H1 (cell line): ENCODE data around the gene RAD18. TPM values are rescaled to one million over a fixed set of nuclear protein-coding genes. Genes with fewer than 3 reads are reported as not detected.

Source experiments
- CTCF ChIA-PET: fragments of 300-600 bp; sonication (Branson Sonifier 250); formaldehyde crosslinking; loops from one replicate; lab custom pipeline; 2021; ENCODE audit not compliant: partially characterized antibody; lab: Charles Lee
- POLR2A ChIA-PET: fragments of 300-600 bp; sonication (Branson Sonifier 250); formaldehyde crosslinking; loops from one replicate; lab custom pipeline; 2021; ENCODE audit warnings: inconsistent platforms; ENCODE audit not compliant: partially characterized antibody; lab: Charles Lee
- DNase-seq, 2 experiments: peaks; one replicate each; pipeline versions ENCODE4 v3.0.0 to v3.0.0-alpha.2; 2010 to 2022; ENCODE audit warnings: low spot score in 2 of 2, low read depth in 1 of 2, mixed read lengths in 1 of 2
- FAIRE-seq: peaks from 2 replicates; lab custom pipeline; 2011; peaks lifted over from hg19 to GRCh38; lab: Jason Lieb, UNC
- H2AFZ ChIP-seq: 2 replicates; pipeline ENCODE4 v1.8.1; 2012; ENCODE audit warnings: low read length, inconsistent platforms
- H2AK5ac ChIP-seq: 2 replicates; pipeline ENCODE4 v1.6.1; 2013; ENCODE audit warnings: low read depth, low read length
- H2BK120ac ChIP-seq: replicated peaks from 2 replicates; pipeline ENCODE3; 2013; ENCODE audit warnings: low read depth, low read length, inconsistent platforms
- H2BK12ac ChIP-seq: 2 replicates; pipeline ENCODE4 v1.6.1; 2013; ENCODE audit warnings: low read depth, low read length
- H2BK15ac ChIP-seq: 2 replicates; pipeline ENCODE4 v1.6.1; 2013; ENCODE audit warnings: low read length
- H2BK20ac ChIP-seq: 2 replicates; pipeline ENCODE4 v1.6.1; 2013; ENCODE audit warnings: low read length
- H2BK5ac ChIP-seq: 2 replicates; pipeline ENCODE4 v1.6.1; 2013; ENCODE audit warnings: low read depth, low read length
- H3K14ac ChIP-seq: 2 replicates; pipeline ENCODE4 v1.6.1; 2013; ENCODE audit warnings: inconsistent platforms; ENCODE audit not compliant: insufficient read length
- H3K18ac ChIP-seq: 2 replicates; pipeline ENCODE4 v1.6.1; 2013; ENCODE audit warnings: low read length; ENCODE audit errors: extremely low read depth
- H3K23ac ChIP-seq: 2 replicates; pipeline ENCODE4 v1.6.1; 2013; ENCODE audit warnings: inconsistent platforms; ENCODE audit not compliant: insufficient read length
- H3K23me2 ChIP-seq: 2 replicates; pipeline ENCODE4 v1.6.1; 2013; ENCODE audit warnings: low read depth, low read length
- H3K27ac ChIP-seq: 2 replicates; pipeline ENCODE4 v1.6.1; 2011; ENCODE audit warnings: low read depth, low read length, inconsistent platforms
- H3K27me3 ChIP-seq, 4 experiments: replicated peaks in 1 of 4; 1 replicate in 1 of 4; 2 replicates in 3 of 4; pipeline versions ENCODE4 v1.6.1 to v1.8.1; 2011 to 2013; ENCODE audit warnings: low read length in 3 of 4, mild to moderate bottlenecking in 3 of 4, inconsistent platforms in 2 of 4, mixed read lengths in 2 of 4, moderate library complexity in 1 of 4; ENCODE audit not compliant: control insufficient read depth in 3 of 4, insufficient read depth in 3 of 4; ENCODE audit errors: extremely low read depth in 1 of 4
- H3K36me3 ChIP-seq, 4 experiments: 2 replicates each; pipeline versions ENCODE4 v1.6.1 to v1.8.1; 2011 to 2013; ENCODE audit warnings: mild to moderate bottlenecking in 4 of 4, low read length in 3 of 4, moderate library complexity in 2 of 4, control low read depth in 1 of 4, inconsistent platforms in 1 of 4; ENCODE audit not compliant: insufficient read depth in 4 of 4, control insufficient read depth in 2 of 4
- H3K4ac ChIP-seq: replicated peaks from 2 replicates; pipeline ENCODE3; 2013; ENCODE audit warnings: low read length, low read depth, mixed read lengths, inconsistent platforms; ENCODE audit not compliant: insufficient read length
- H3K4me1 ChIP-seq, 4 experiments: replicated peaks in 1 of 4; 1 replicate in 1 of 4; 2 replicates in 3 of 4; pipeline versions ENCODE4 v1.6.1 to v1.8.1; 2011 to 2013; ENCODE audit warnings: low read length in 3 of 4, inconsistent platforms in 2 of 4, mixed read lengths in 1 of 4; ENCODE audit not compliant: insufficient read depth in 4 of 4, control insufficient read depth in 3 of 4
- H3K4me2 ChIP-seq, 2 experiments: 2 replicates each; pipeline versions ENCODE4 v1.6.1 to v1.8.1; 2011 to 2013; ENCODE audit warnings: low read depth in 2 of 2, low read length in 2 of 2, control low read depth in 1 of 2, inconsistent platforms in 1 of 2, mild to moderate bottlenecking in 1 of 2; ENCODE audit not compliant: insufficient read depth in 1 of 2
- H3K4me3 ChIP-seq, 4 experiments: fragments of 200-600, 300-600 bp in 1 of 4; sonication (generic), shearing (Covaris generic), sonication (Bioruptor Twin) in 1 of 4; 2 replicates each; pipeline versions ENCODE4 v1.5.1 to v1.8.1; 2011 to 2016; ENCODE audit warnings: low read length in 4 of 4, low read depth in 3 of 4, control low read depth in 2 of 4, inconsistent platforms in 2 of 4, mild to moderate bottlenecking in 2 of 4, mixed read lengths in 1 of 4, moderate library complexity in 1 of 4; ENCODE audit not compliant: insufficient read depth in 2 of 4; ENCODE audit errors: extremely low read depth in 1 of 4
- H3K56ac ChIP-seq: replicated peaks from 2 replicates; pipeline ENCODE3; 2013; ENCODE audit warnings: low read depth, mild to moderate bottlenecking, mixed read lengths, low read length, inconsistent platforms; ENCODE audit not compliant: insufficient read length
- H3K79me1 ChIP-seq: 2 replicates; pipeline ENCODE4 v1.6.1; 2013; ENCODE audit warnings: low read depth, low read length, control low read depth
- H3K79me2 ChIP-seq, 2 experiments: 2 replicates each; pipeline versions ENCODE4 v1.6.1 to v1.8.1; 2012 to 2013; ENCODE audit warnings: low read length in 2 of 2, mild to moderate bottlenecking in 2 of 2, inconsistent platforms in 1 of 2; ENCODE audit not compliant: insufficient read depth in 2 of 2, control insufficient read depth in 1 of 2
- H3K9ac ChIP-seq, 4 experiments: replicated peaks in 1 of 4; 1 replicate in 1 of 4; 2 replicates in 3 of 4; pipeline versions ENCODE4 v1.6.1 to v1.8.1; 2011 to 2013; ENCODE audit warnings: low read depth in 3 of 4, low read length in 3 of 4, control low read depth in 2 of 4, mild to moderate bottlenecking in 2 of 4, moderate library complexity in 2 of 4, inconsistent platforms in 1 of 4; ENCODE audit errors: extremely low read depth in 1 of 4
- H3K9me3 ChIP-seq, 2 experiments: 2 replicates each; pipeline versions ENCODE4 v1.6.1 to v1.8.1; 2012 to 2013; ENCODE audit warnings: mild to moderate bottlenecking in 2 of 2, moderate library complexity in 2 of 2, control low read depth in 1 of 2, inconsistent platforms in 1 of 2, low read depth in 1 of 2, low read length in 1 of 2, mixed read lengths in 1 of 2; ENCODE audit not compliant: insufficient read depth in 2 of 2
- H4K20me1 ChIP-seq, 2 experiments: replicated peaks in 1 of 2; 2 replicates each; pipeline versions ENCODE3 to v1.8.1; 2011 to 2013; ENCODE audit warnings: inconsistent platforms in 2 of 2, low read length in 2 of 2, mild to moderate bottlenecking in 1 of 2; ENCODE audit not compliant: insufficient read depth in 2 of 2, control insufficient read depth in 1 of 2
- H4K5ac ChIP-seq: 2 replicates; pipeline ENCODE4 v1.6.1; 2013; ENCODE audit warnings: low read length, low read depth, mixed read lengths, inconsistent platforms; ENCODE audit not compliant: insufficient read length
- H4K8ac ChIP-seq: 2 replicates; pipeline ENCODE4 v1.8.0; 2013; ENCODE audit warnings: mild to moderate bottlenecking, moderate library complexity, low read length, inconsistent platforms; ENCODE audit not compliant: insufficient read depth; ENCODE audit errors: extremely low read depth
- H4K91ac ChIP-seq: replicated peaks from 2 replicates; pipeline ENCODE3; 2013; ENCODE audit warnings: low read length, mixed read lengths, inconsistent platforms; ENCODE audit not compliant: insufficient read length
- BACH1 ChIP-seq: IDR thresholded peaks from 2 replicates; pipeline ENCODE4 v1.6.1; 2012; ENCODE audit warnings: low read length, improper control_type of control experiment
- CEBPB ChIP-seq: IDR thresholded peaks from 2 replicates; pipeline ENCODE4 v1.6.1; 2012; ENCODE audit warnings: low read depth, low read length
- EP300 ChIP-seq, 2 experiments: IDR thresholded peaks; 1 replicate in 1 of 2; 2 replicates in 1 of 2; pipeline ENCODE4 v1.6.1; 2011 to 2012; ENCODE audit warnings: low read depth in 2 of 2, low read length in 2 of 2, mild to moderate bottlenecking in 2 of 2, borderline replicate concordance in 1 of 2, inconsistent platforms in 1 of 2, moderate library complexity in 1 of 2
- GABPA ChIP-seq: IDR thresholded peaks from 2 replicates; pipeline ENCODE4 v1.6.1; 2011; ENCODE audit warnings: mild to moderate bottlenecking, low read length, moderate library complexity, borderline replicate concordance; ENCODE audit not compliant: insufficient read depth
- MAFK ChIP-seq: IDR thresholded peaks from 2 replicates; pipeline ENCODE4 v1.6.1; 2012; ENCODE audit warnings: low read depth, mild to moderate bottlenecking, improper control_type of control experiment, low read length
- RAD21 ChIP-seq, 2 experiments: IDR thresholded peaks in 1 of 2; conservative IDR thresholded peaks in 1 of 2; 2 replicates each; pipeline ENCODE4 v1.6.1; 2011; ENCODE audit warnings: low read depth in 2 of 2, low read length in 2 of 2, improper control_type of control experiment in 1 of 2, inconsistent platforms in 1 of 2, mild to moderate bottlenecking in 1 of 2, moderate library complexity in 1 of 2
- RNF2 ChIP-seq: fragments of 200-900, 300-1000 bp; sonication (generic); IDR thresholded peaks from 2 replicates; pipeline ENCODE4 v1.7.1; 2016; ENCODE audit warnings: borderline replicate concordance, low read depth, mild to moderate bottlenecking, antibody characterized with exemption, low read length; ENCODE audit not compliant: poor library complexity, severe bottlenecking; ENCODE audit errors: missing control alignments
- SIN3A ChIP-seq, 2 experiments: IDR thresholded peaks in 1 of 2; conservative IDR thresholded peaks in 1 of 2; 2 replicates each; pipeline ENCODE4 v1.6.1; 2011 to 2012; ENCODE audit warnings: low read length in 2 of 2, improper control_type of control experiment in 1 of 2, low read depth in 1 of 2, mild to moderate bottlenecking in 1 of 2
- SIX5 ChIP-seq: IDR thresholded peaks from 2 replicates; pipeline ENCODE4 v1.6.1; 2011; ENCODE audit warnings: mild to moderate bottlenecking, low read depth, low read length
- SP1 ChIP-seq: IDR thresholded peaks from 2 replicates; pipeline ENCODE4 v1.6.1; 2011; ENCODE audit warnings: low read depth, low read length
- SP4 ChIP-seq: IDR thresholded peaks from 2 replicates; pipeline ENCODE4 v1.6.1; 2012; ENCODE audit warnings: low read length, inconsistent platforms
- TBP ChIP-seq: IDR thresholded peaks from 2 replicates; pipeline ENCODE4 v1.6.1; 2011; ENCODE audit warnings: low read depth, low read length, improper control_type of control experiment
- polyA plus RNA-seq, 7 experiments: library from polyadenylated mRNA; depleted of rRNA in 3 of 7; stranded (reverse) in 5 of 7; unstranded in 2 of 7; fragments of >200 nt in 5 of 7; fragments of 200-250 nt in 2 of 7; gene quantifications; 1 replicate in 5 of 7; 2 replicates in 1 of 7; 4 replicates in 1 of 7; pipeline versions ENCODE4 v1.2.1 to v1.2.3, GENCODE V29; 2011 to 2013; ENCODE audit warnings: missing spikeins in 2 of 7, mixed read lengths in 2 of 7
- total RNA-seq: library from RNA; stranded (reverse); fragmentation: NEBNext Ultra II Directional; extraction: Animal tissue kit (Norgen Biotek cat#: 25700); gene quantifications from 2 replicates; pipeline ENCODE4 v1.2.1, GENCODE V29; 2021
- TF ChIP-seq, protein P1 (sequence below): IDR thresholded peaks from 2 replicates; pipeline ENCODE4 v1.6.1; 2012; ENCODE audit warnings: inconsistent platforms
- TF ChIP-seq, protein P2 (sequence below): IDR thresholded peaks from 2 replicates; pipeline ENCODE4 v1.6.1; 2012; ENCODE audit warnings: inconsistent platforms

Gene RAD18
- total and polyA plus RNA-seq, 2 of the 8 experiments (the other 6 are each of a cell fraction or from before 2014, with no cell fraction given): 13.0 to 23.2 TPM

DNA sequence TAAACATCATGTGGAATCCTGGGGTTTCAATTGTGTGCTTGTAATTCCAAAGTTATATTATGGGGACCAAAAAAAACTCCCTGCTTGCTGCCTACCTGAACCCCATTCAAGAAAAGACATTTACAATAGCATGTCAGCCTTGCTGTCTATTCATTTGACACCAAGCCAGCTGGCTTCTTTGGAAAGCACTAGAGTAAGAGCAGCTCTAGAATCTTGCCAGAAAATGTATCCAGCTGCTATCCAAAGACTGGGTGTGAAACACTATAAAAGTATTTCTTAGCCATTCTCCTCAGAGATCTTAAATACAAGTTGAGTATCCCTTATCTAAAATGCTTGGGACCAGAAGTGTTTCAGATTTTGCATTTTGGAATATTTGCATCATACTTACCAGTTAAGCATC is 87.4 kb downstream of the RAD18 start:
- no peak overlapping the region for H3K27ac ChIP-seq
- H2AK5ac ChIP-seq: no peak overlapping the region
- no peak overlapping the region for H2BK15ac ChIP-seq
- no peak overlapping the region for H4K91ac ChIP-seq
- no peak overlapping the region for H4K8ac ChIP-seq
- H3K9ac ChIP-seq: no peak overlapping the region
- H3K4me3 ChIP-seq: no peak overlapping the region
- H3K18ac ChIP-seq: no peak overlapping the region
- H2BK120ac ChIP-seq: no peak overlapping the region
- H3K36me3 ChIP-seq: peaks cover 0 to 10% (median 1%) of the 10 kb centered on the region in 4 experiments; a peak in 3 of 8 replicates
- H3K27me3 ChIP-seq: no peaks in the 10 kb centered on the region
- POLR2A ChIA-PET: no interaction called here
- FAIRE-seq (no peak), DNase-seq (no peak)
- H2BK12ac ChIP-seq: no peak overlapping the region
- H3K4me1 ChIP-seq: no peaks in the 10 kb centered on the region
- no peak overlapping the region for H2BK20ac ChIP-seq
- no peaks in the 10 kb centered on the region for H3K23me2 ChIP-seq
- H3K14ac ChIP-seq: no peak overlapping the region
- no peak overlapping the region for H2AFZ ChIP-seq
- no peaks in the 10 kb centered on the region for H3K79me1 ChIP-seq
- no peaks in the 10 kb centered on the region for H3K79me2 ChIP-seq
- no peak overlapping the region for H4K5ac ChIP-seq
- no peak overlapping the region for H2BK5ac ChIP-seq
- H3K23ac ChIP-seq: no peak overlapping the region
- H3K4ac ChIP-seq: no peak overlapping the region
- H3K4me2 ChIP-seq: no peak overlapping the region
- H4K20me1 ChIP-seq: no peaks in the 10 kb centered on the region
- no peak overlapping the region for H3K56ac ChIP-seq
- no peaks in the 10 kb centered on the region for H3K9me3 ChIP-seq
- CTCF ChIA-PET: no interaction called here
- TF ChIP-seq RNF2 (no peak), SP1 (no peak), BACH1 (no peak), GABPA (no peak), TBP (no peak), SIN3A (conservative IDR thresholded peaks at IDR 0.05 in 1 of 2, IDR thresholded peaks at IDR 0.05 in 1 of 2; ENCODE audit: low read depth in 1 of 2, low read length in 2 of 2) (no peak), MAFK (no peak), CEBPB (no peak), SP4 (no peak), SIX5 (no peak), EP300 (IDR thresholded peaks at IDR 0.05; ENCODE audit: borderline replicate concordance in 1 of 2, low read depth in 2 of 2, low read length in 2 of 2) (no peak), RAD21 (IDR thresholded peaks at IDR 0.05 in 1 of 2, conservative IDR thresholded peaks at IDR 0.05 in 1 of 2; ENCODE audit: low read depth in 2 of 2, low read length in 2 of 2) (no peak)
- TF ChIP-seq, protein P1, sequence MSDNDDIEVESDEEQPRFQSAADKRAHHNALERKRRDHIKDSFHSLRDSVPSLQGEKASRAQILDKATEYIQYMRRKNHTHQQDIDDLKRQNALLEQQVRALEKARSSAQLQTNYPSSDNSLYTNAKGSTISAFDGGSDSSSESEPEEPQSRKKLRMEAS: no peak
- TF ChIP-seq, protein P2, sequence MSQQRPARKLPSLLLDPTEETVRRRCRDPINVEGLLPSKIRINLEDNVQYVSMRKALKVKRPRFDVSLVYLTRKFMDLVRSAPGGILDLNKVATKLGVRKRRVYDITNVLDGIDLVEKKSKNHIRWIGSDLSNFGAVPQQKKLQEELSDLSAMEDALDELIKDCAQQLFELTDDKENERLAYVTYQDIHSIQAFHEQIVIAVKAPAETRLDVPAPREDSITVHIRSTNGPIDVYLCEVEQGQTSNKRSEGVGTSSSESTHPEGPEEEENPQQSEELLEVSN: no peak
